Activated CD4-positive, alpha-beta T cell treated with anti-CD3 and anti-CD28 coated beads, Interleukin-2, amount 10 ng/mL, durations not matched to agents 24 days and 14 days (primary cell): ENCODE results near the gene TMEM125. TPM values are rescaled to one million over a fixed set of nuclear protein-coding genes. Genes with fewer than 3 reads are reported as not detected.

Experiments used
- DNase-seq: peaks from one replicate; pipeline ENCODE4 v3.0.0; 2022
- H3K27ac Mint-ChIP-seq: one replicate; pipeline ENCODE4 v1.8.0; 2022; ENCODE audit warnings: mild to moderate bottlenecking, mixed read lengths
- H3K27me3 Mint-ChIP-seq: one replicate; pipeline ENCODE4 v1.8.0; 2022; ENCODE audit warnings: mixed read lengths
- H3K36me3 Mint-ChIP-seq: one replicate; pipeline ENCODE4 v1.8.0; 2022; ENCODE audit warnings: low read depth, mild to moderate bottlenecking, mixed read lengths
- H3K4me1 Mint-ChIP-seq: one replicate; pipeline ENCODE4 v1.8.0; 2021; ENCODE audit warnings: mixed read lengths
- H3K4me3 Mint-ChIP-seq: one replicate; pipeline ENCODE4 v1.8.0; 2022; ENCODE audit warnings: mild to moderate bottlenecking, moderate library complexity, mixed read lengths
- H3K9me3 Mint-ChIP-seq: one replicate; pipeline ENCODE4 v1.8.0; 2021; ENCODE audit warnings: mixed read lengths
- intact Hi-C: fragments of 100-400 bp; cut with micrococcal nuclease; formaldehyde crosslinking; loops from one replicate; pipeline ENCODE4 v1.15.1; 2023
- total RNA-seq: library from RNA; stranded (reverse); gene quantifications from 2 replicates; pipeline ENCODE4 v1.2.3, GENCODE V29; 2022

TMEM125 gene
- total RNA-seq, 1 donor from 2014 or later: not detected

DNA sequence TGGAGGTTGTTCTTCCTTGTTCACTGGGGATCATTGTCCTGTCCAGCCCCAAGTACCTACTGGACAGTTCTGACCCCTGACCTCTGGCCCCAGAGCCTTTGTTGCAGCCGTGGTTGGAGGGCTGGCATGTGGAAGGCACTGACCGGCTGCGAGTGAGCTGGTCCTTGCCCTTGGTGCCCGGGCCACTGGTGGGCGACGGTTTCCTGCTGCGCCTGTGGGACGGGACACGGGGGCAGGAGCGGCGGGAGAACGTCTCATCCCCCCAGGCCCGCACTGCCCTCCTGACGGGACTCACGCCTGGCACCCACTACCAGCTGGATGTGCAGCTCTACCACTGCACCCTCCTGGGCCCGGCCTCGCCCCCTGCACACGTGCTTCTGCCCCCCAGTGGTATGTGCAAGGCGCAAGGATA is 42.4 kb downstream of the TMEM125 start:
- Mint-ChIP-seq H3K36me3 (no peaks in the 10 kb centered on the region), H3K9me3 (no peaks in the 10 kb centered on the region), H3K27ac (no peak overlapping the region), H3K4me3 (no peak overlapping the region), H3K4me1 (no peaks in the 10 kb centered on the region), H3K27me3 (peaks cover 2% of the 10 kb centered on the region)
- intact Hi-C loops: no loop called here
- DNase-seq: no peak

DNA sequence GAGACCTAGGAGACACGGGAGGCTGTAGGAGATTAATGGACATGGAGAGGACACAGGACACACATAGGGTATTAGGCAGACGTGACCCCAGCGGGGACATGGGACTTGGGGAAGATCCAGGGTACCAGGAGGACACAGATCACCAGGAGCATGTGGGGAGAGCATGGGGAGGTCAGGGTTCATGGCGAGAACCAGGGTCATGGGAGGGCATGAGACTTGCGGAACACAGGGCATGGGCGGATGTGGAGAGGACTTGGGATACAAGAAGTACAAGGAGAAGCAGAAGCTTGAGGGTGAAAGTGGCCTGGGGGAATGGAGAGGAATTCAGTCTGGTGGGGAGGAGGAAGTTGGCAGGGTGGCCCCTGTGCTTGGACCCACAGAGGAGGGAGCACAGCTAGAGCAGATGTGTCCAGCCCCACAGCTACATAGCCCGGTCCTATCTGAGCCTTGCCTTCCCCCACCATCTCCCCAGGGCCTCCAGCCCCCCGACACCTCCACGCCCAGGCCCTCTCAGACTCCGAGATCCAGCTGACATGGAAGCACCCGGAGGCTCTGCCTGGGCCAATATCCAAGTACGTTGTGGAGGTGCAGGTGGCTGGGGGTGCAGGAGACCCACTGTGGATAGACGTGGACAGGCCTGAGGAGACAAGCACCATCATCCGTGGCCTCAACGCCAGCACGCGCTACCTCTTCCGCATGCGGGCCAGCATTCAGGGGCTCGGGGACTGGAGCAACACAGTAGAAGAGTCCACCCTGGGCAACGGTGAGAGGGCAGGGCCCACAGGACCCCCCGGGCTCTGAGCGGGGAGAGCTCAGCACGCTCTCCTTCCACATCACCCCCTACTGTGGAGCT is 43.1 kb downstream of the TMEM125 start:
- no peak for DNase-seq
- Mint-ChIP-seq H3K4me3 (no peak overlapping the region), H3K27me3 (peaks cover 2% of the 10 kb centered on the region), H3K9me3 (no peaks in the 10 kb centered on the region), H3K36me3 (no peaks in the 10 kb centered on the region), H3K27ac (no peak overlapping the region), H3K4me1 (peaks cover 3% of the 10 kb centered on the region)
- intact Hi-C loops: no loop called here

DNA sequence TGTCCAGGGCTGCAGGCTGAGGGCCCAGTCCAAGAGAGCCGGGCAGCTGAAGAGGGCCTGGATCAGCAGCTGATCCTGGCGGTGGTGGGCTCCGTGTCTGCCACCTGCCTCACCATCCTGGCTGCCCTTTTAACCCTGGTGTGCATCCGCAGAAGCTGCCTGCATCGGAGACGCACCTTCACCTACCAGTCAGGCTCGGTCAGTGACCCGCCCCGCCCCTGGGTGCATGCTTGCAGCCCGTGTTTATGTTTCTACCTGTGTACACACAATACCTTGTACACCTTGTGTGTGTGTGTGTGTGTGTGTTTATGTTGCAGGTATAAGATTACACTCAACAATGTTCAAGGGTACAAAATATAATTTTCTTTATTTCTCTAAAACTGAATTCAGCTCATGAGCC is 44.0 kb downstream of the TMEM125 start:
- DNase-seq: no peak
- Mint-ChIP-seq H3K36me3 (no peaks in the 10 kb centered on the region), H3K9me3 (no peaks in the 10 kb centered on the region), H3K27ac (no peak overlapping the region), H3K4me3 (no peak overlapping the region), H3K27me3 (peaks cover 2% of the 10 kb centered on the region), H3K4me1 (peaks cover 7% of the 10 kb centered on the region)
- intact Hi-C loops: no loop called here

DNA sequence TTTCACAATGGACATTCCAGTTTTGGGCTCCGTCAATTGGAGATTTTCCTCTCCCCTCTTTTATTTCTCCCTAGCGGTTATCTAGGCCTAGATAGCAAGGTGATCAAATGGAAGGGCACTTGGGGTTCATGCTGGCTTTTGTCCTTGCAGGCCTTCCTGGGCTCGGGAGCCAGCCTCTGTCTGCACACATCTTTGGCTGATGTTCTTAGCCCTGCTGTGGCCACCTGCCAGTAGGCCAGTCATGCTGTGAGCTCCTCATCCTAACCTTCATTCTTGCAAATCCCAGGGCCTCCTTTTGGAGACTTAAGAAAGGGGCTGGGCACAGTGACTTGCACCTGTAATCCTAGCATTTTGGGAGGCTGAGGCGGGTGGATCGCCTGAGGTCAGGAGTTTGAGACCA is 44.5 kb downstream of the TMEM125 start:
- Mint-ChIP-seq H3K36me3 (no peaks in the 10 kb centered on the region), H3K9me3 (no peaks in the 10 kb centered on the region), H3K27ac (no peak overlapping the region), H3K4me1 (peaks cover 7% of the 10 kb centered on the region), H3K4me3 (no peak overlapping the region), H3K27me3 (peaks cover 2% of the 10 kb centered on the region)
- intact Hi-C loops: no loop called here
- DNase-seq: no peak

DNA sequence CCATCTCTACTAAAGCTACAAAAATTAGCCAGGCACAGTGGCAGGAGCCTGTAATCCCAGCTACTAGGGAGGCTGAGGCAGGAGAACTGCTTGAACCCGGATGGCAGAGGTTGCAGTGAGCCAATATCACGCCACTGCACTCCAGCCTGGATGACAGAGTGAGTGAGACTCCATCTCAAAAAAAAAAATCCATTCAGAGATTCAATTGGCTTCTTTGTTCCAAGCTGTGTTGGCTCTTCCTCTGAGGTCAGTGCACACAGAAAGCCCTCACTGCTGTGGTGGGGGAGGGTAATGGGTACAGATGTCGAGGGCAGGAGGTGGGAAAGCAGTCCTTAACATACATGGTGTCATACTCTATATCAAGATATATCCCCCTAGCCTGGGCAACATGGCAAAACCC is 45.7 kb downstream of the TMEM125 start:
- no peaks in the 10 kb centered on the region for H3K36me3 Mint-ChIP-seq
- H3K27ac Mint-ChIP-seq: no peak overlapping the region
- H3K4me1 Mint-ChIP-seq: peaks cover 7% of the 10 kb centered on the region
- DNase-seq: no peak
- H3K27me3 Mint-ChIP-seq: no peaks in the 10 kb centered on the region
- intact Hi-C loops: no loop called here
- H3K4me3 Mint-ChIP-seq: no peak overlapping the region
- H3K9me3 Mint-ChIP-seq: no peaks in the 10 kb centered on the region

DNA sequence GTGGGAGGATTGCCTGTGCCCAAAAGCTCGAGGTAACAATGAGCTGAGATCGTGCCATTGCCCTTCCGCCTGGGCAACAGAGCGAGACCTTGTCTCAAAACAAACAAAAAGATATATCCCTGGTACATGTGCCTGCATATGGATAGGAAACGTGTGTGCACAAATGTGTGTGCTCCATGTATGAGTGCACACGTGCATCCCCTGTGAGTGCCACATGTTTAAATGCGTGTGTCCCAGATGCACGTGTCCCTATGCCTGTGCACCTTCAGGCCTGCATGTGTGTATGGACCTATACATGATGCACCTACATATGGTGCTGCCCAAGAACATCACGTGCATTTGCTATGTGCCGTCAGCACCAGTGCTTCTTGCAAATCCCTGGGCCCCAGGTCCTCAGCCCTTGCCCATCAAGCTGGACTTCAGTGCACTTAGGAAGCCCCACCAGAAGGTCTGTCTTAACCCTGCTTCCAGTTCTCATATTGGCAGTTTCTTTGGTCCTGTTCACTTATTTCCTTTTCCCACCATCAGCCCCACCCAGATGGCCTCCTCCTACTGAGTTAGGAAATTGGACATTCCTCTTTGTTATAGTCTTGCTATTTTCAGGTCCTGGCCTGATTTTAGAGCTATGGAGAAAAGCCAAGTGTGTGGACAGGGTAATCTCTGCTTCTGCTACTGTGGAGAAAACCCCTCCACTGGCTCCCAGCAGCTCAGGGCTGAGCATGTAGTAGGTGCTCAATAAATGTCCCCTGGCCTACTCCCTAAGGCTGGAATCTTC is 46.4 kb downstream of the TMEM125 start:
- Mint-ChIP-seq H3K27ac (no peak overlapping the region), H3K27me3 (no peaks in the 10 kb centered on the region), H3K4me3 (no peak overlapping the region), H3K36me3 (no peaks in the 10 kb centered on the region), H3K4me1 (peaks cover 7% of the 10 kb centered on the region), H3K9me3 (no peaks in the 10 kb centered on the region)
- intact Hi-C loops: no loop called here
- DNase-seq: no peak

DNA sequence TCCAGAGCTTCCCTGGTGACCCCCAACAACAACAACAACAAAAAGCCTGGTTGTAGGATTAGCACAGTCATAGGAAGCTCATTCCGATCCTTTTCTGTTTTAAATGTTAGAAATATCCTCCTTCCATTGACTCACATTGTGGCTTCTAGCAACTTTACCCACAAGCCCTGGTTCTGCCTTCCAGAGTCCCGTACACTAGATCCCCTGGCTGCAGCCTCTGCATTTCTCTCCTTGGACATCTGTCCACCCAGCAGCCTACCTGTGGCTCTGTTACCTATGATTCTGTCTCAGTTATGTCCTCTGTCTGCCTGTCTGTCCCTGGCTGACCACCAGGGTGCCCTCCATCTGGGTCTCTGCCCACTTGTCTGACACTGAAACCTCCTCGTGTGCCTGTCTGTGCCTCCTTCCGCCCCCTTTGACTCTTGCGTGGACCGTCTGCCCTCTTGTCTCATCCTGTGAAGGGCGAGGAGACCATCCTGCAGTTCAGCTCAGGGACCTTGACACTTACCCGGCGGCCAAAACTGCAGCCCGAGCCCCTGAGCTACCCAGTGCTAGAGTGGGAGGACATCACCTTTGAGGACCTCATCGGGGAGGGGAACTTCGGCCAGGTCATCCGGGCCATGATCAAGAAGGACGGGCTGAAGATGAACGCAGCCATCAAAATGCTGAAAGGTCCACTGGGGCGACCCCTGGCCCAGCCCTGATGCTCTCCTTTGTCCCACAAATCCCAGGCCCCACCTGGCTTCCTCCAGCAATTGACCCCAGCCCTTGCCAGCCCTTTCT is 47.1 kb downstream of the TMEM125 start:
- Mint-ChIP-seq H3K4me3 (no peak overlapping the region), H3K4me1 (peaks cover 7% of the 10 kb centered on the region), H3K36me3 (no peaks in the 10 kb centered on the region), H3K27me3 (no peaks in the 10 kb centered on the region), H3K27ac (no peak overlapping the region), H3K9me3 (no peaks in the 10 kb centered on the region)
- intact Hi-C loops: no loop called here
- DNase-seq: no peak

DNA sequence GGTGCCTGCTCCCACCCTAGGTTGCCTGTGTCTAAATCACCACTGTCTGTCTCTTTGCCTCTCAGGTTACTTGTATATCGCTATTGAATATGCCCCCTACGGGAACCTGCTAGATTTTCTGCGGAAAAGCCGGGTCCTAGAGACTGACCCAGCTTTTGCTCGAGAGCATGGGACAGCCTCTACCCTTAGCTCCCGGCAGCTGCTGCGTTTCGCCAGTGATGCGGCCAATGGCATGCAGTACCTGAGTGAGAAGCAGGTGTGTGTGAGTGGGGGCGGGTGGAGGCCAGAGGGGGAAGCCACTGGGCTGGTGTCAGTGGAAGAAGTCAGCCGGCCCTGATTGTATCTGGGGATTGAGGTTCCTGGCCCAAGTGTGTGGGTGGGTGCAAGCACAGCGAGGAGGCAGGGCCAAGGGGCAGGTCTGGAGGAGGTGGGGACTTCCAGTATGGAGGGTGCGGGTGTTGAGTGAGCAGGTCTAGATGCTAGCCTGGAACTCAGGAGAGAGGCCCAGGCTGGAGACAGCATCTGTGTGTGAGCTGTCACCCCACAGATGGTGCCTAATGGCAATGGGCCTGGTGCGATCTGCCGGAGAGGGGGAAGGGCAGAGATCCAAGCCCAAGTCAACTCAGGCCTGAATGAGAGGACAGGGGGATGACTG is 48.2 kb downstream of the TMEM125 start:
- Mint-ChIP-seq H3K27ac (peak overlapping the region; percentile 34), H3K4me3 (no peak overlapping the region), H3K9me3 (no peaks in the 10 kb centered on the region), H3K36me3 (no peaks in the 10 kb centered on the region), H3K4me1 (peaks cover 7% of the 10 kb centered on the region), H3K27me3 (no peaks in the 10 kb centered on the region)
- no peak for DNase-seq
- intact Hi-C loops: no loop called here

DNA sequence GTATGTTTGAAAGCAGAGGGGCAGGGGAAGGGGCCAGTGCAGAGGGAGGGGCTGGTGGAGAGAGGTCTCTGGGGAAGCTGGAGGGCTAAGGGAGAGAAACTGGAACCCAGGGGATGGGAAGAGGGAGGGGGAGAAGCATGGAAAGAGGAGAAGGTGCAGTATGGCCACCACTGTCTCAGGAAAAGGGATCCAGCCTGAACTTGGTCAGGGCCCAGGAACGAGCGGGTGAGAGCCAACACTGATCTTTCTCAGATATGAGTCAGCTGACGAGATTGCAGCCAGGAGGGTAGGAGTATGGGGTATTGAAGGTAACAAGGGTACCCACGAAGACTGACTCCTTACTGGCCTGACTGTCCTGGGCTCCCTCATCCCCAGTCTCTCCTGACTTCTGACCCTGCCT is 49.0 kb downstream of the TMEM125 start:
- no peak overlapping the region for H3K4me3 Mint-ChIP-seq
- no peak overlapping the region for H3K27ac Mint-ChIP-seq
- H3K36me3 Mint-ChIP-seq: no peaks in the 10 kb centered on the region
- H3K4me1 Mint-ChIP-seq: peaks cover 7% of the 10 kb centered on the region
- H3K27me3 Mint-ChIP-seq: no peaks in the 10 kb centered on the region
- H3K9me3 Mint-ChIP-seq: no peaks in the 10 kb centered on the region
- DNase-seq: no peak
- intact Hi-C loops: no loop called here

DNA sequence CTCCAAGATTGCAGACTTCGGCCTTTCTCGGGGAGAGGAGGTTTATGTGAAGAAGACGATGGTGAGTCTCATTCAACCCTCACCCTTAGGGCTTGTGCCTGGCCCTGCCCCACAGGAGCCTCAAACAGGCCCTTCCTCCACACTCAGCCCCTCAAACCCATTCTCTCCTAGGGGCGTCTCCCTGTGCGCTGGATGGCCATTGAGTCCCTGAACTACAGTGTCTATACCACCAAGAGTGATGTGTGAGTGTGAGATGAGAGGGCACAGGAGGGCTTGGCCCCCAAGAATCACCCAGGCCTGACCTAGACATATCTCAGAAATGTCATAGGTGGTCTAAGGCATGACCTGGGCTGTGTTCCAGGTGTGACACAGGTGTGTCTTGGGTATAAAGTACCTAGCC is 49.5 kb downstream of the TMEM125 start:
- no peaks in the 10 kb centered on the region for H3K36me3 Mint-ChIP-seq
- no peaks in the 10 kb centered on the region for H3K9me3 Mint-ChIP-seq
- no peak for DNase-seq
- H3K27ac Mint-ChIP-seq: no peak overlapping the region
- H3K4me1 Mint-ChIP-seq: peaks cover 7% of the 10 kb centered on the region
- H3K4me3 Mint-ChIP-seq: no peak overlapping the region
- H3K27me3 Mint-ChIP-seq: no peaks in the 10 kb centered on the region
- intact Hi-C loops: no loop called here

DNA sequence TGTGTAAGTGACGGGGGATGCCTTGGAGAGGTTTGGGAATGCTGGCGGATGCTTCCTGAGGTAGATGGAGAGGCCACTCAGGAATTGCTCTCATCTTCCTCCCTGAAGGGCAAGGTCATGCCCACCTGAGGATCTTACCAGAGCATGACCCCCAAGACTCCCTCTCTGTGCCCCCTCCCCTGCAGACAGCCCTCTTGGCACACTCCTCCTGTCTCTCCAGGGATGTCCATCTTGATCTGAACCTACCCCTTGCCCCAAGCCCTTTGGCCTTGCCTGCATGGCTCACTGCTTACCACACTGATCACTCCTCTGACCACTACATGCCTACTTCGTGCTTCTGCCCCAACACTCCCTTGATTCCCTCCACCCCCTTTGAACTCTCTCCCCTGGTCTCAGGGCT is 50.0 kb downstream of the TMEM125 start:
- H3K27ac Mint-ChIP-seq: no peak overlapping the region
- intact Hi-C loops: no loop called here
- H3K36me3 Mint-ChIP-seq: no peaks in the 10 kb centered on the region
- H3K4me1 Mint-ChIP-seq: peaks cover 10% of the 10 kb centered on the region
- H3K4me3 Mint-ChIP-seq: no peak overlapping the region
- H3K27me3 Mint-ChIP-seq: no peaks in the 10 kb centered on the region
- H3K9me3 Mint-ChIP-seq: peaks cover 2% of the 10 kb centered on the region
- no peak for DNase-seq

DNA sequence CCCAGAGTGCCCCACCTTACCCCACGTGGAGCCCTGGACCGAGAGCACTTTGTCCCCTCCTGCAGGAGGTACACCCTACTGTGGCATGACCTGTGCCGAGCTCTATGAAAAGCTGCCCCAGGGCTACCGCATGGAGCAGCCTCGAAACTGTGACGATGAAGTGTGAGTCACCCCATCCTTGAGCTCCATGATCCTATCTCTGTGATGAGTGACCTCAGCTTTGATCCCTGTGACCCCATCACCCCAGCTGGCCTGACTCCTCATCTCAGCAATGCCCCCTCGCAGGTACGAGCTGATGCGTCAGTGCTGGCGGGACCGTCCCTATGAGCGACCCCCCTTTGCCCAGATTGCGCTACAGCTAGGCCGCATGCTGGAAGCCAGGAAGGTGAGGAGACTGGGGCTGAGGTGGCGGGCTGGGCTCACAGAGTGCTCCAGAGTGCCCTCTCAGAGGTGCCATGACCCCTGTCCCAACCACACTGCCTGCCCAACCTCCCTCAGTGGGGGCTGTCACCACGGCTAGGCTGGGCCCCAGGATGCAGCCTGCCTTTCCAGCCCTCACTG is 51.6 kb downstream of the TMEM125 start:
- Mint-ChIP-seq H3K9me3 (peaks cover 11% of the 10 kb centered on the region), H3K27ac (no peak overlapping the region), H3K4me1 (peaks cover 12% of the 10 kb centered on the region), H3K27me3 (no peaks in the 10 kb centered on the region), H3K4me3 (no peak overlapping the region), H3K36me3 (peaks cover 1% of the 10 kb centered on the region)
- intact Hi-C loops: no loop called here
- no peak for DNase-seq

DNA sequence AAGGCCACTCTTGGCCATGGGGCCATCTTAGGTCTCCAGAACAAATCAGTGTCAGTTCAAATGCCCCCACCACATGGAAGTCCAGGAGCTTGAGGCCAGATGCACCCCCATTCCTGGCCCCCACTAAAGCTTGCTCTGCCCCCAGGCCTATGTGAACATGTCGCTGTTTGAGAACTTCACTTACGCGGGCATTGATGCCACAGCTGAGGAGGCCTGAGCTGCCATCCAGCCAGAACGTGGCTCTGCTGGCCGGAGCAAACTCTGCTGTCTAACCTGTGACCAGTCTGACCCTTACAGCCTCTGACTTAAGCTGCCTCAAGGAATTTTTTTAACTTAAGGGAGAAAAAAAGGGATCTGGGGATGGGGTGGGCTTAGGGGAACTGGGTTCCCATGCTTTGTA is 52.7 kb downstream of the TMEM125 start:
- Mint-ChIP-seq H3K27me3 (no peaks in the 10 kb centered on the region), H3K27ac (no peak overlapping the region), H3K9me3 (peaks cover 11% of the 10 kb centered on the region), H3K4me1 (peaks cover 18% of the 10 kb centered on the region), H3K36me3 (peaks cover 1% of the 10 kb centered on the region), H3K4me3 (no peak overlapping the region)
- DNase-seq: no peak
- intact Hi-C loops: no loop called here
